HUES64 (cell line): ENCODE data around the gene CTRB1.

Source experiments
- H3K27ac ChIP-seq: 2 replicates; pipeline ENCODE4 v1.7.0; 2013; ENCODE audit warnings: low read depth, low read length, inconsistent platforms
- H3K27me3 ChIP-seq: 2 replicates; pipeline ENCODE4 v1.6.1; 2013; ENCODE audit warnings: mild to moderate bottlenecking, low read length; ENCODE audit not compliant: insufficient read depth
- H3K36me3 ChIP-seq: 2 replicates; pipeline ENCODE4 v1.6.1; 2013; ENCODE audit warnings: mild to moderate bottlenecking, low read length; ENCODE audit not compliant: insufficient read depth
- H3K4me1 ChIP-seq: 2 replicates; pipeline ENCODE4 v1.6.1; 2013; ENCODE audit warnings: mild to moderate bottlenecking, low read length, moderate library complexity; ENCODE audit not compliant: insufficient read depth
- H3K4me3 ChIP-seq: 2 replicates; pipeline ENCODE4 v1.5.1; 2013; ENCODE audit warnings: mild to moderate bottlenecking, low read length, moderate library complexity
- H3K9ac ChIP-seq: 2 replicates; pipeline ENCODE4 v1.6.1; 2013; ENCODE audit warnings: mild to moderate bottlenecking, low read depth, low read length
- H3K9me3 ChIP-seq: 2 replicates; pipeline ENCODE4 v1.6.1; 2013; ENCODE audit warnings: low read depth, low read length; ENCODE audit not compliant: insufficient read depth
- WGBS: fragments of 150-250, 120-280 bp; methylation state at CpG from one replicate; pipeline ENCODE4 v1.1.7; 2013; ENCODE audit warnings: missing lambda C conversion rate; 5-methylcytosine and 5-hydroxymethylcytosine counted together

CTRB1 gene

DNA sequence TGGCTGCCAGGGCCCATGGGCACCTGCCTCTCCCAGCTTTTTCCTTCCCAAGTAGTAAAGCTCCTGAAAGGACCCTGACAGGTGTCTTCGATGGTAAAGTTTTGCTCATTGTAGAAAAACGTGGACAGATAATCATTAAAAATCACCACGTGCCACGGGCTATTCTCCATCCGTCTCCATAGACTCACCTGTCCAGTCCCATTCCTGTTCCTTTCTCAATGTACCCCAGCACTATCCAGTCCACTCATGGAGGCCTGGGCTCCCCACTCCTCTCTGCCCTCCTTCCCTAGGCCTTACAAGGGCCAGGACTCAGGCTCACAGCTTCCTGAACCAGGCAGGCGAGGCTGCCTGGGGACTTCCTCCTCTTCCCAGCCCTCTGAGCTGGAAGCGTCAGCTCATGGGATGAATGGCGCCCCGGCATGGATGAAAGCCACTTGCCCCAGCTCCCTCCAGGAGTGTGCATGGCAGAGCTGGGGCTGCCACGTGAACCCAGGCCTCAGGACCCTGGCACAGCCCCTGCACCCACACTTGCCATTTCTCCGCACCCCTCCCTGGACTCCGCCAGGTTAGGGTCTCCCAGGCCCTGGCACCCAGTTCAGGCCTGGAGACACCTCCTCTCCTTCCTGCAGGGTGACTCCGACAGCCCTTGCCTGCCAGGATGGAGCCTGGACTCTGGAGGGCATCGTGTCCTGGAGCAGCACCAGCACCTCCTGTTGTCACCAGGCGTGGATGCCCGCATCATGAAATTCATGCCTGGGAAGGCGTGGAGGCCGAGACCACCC lies 8.8 kb downstream of the CTRB1 start:
- no peak overlapping the region for H3K4me3 ChIP-seq
- H3K9me3 ChIP-seq, result no peaks in the 10 kb centered on the region
- no peak overlapping the region for H3K9ac ChIP-seq
- WGBS, result 94% methylated on average over 18 of the region's 18 CpGs
- peaks cover 38% of the 10 kb centered on the region for H3K36me3 ChIP-seq
- no peaks in the 10 kb centered on the region for H3K27me3 ChIP-seq
- H3K4me1 ChIP-seq, result no peaks in the 10 kb centered on the region
- no peak overlapping the region for H3K27ac ChIP-seq

DNA sequence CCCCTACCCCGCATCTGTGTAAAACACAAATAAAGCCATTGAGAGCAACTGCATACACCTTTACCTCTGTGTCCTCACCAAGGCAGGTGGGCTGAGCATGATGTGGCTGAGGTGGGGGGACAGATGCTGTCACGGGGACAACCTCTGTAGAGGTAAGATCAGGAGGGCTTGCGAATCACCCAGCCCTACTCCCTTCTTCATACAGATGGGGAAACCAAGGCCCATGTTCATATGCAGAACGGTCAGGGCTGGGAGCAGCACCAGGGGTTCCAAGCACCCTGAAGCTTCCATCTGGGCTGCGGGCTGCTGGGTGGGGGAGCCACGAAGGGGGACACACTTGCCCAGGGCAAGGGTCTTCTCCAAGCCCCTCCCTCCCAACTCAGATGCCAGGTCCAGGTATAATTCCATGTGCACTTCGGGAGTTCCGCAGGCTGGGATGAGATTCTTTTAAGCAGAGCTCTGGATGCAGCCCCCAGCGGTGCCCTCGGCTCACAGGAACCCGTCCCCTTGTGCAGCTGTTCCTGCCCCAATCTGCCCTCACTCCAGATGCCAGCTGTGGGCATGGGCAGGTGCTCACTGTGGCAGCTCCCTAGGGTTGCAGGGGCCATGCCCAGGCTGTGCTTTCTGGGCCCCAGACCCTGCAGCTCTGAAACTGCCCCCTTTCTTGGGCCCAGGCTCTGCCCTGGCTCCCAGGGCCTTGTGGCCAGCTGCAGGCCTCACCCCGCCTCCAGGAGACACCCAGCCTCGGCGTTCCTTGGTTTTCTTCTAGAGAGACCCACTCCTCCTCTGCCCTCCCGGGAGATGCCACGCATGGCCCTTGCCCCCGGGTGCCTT lies 9.6 kb downstream of the CTRB1 start:
- no peaks in the 10 kb centered on the region for H3K27me3 ChIP-seq
- H3K4me3 ChIP-seq, result no peak overlapping the region
- no peak overlapping the region for H3K27ac ChIP-seq
- no peaks in the 10 kb centered on the region for H3K9me3 ChIP-seq
- peaks cover 46% of the 10 kb centered on the region for H3K36me3 ChIP-seq
- H3K4me1 ChIP-seq, result no peaks in the 10 kb centered on the region
- WGBS, result 93% methylated on average over 16 of the region's 17 CpGs
- no peak overlapping the region for H3K9ac ChIP-seq

GRCh38 chr16:75229172-75230031 lies 10.6 kb downstream of the CTRB1 start:
- Histone ChIP-seq H3K9me3 (no peaks in the 10 kb centered on the region), H3K4me1 (no peaks in the 10 kb centered on the region), H3K27me3 (no peaks in the 10 kb centered on the region), H3K9ac (no peak overlapping the region), H3K4me3 (no peak overlapping the region), H3K36me3 (peaks cover 51% of the 10 kb centered on the region), H3K27ac (no peak overlapping the region)
- WGBS, result 96% methylated on average over 48 of the region's 48 CpGs

DNA sequence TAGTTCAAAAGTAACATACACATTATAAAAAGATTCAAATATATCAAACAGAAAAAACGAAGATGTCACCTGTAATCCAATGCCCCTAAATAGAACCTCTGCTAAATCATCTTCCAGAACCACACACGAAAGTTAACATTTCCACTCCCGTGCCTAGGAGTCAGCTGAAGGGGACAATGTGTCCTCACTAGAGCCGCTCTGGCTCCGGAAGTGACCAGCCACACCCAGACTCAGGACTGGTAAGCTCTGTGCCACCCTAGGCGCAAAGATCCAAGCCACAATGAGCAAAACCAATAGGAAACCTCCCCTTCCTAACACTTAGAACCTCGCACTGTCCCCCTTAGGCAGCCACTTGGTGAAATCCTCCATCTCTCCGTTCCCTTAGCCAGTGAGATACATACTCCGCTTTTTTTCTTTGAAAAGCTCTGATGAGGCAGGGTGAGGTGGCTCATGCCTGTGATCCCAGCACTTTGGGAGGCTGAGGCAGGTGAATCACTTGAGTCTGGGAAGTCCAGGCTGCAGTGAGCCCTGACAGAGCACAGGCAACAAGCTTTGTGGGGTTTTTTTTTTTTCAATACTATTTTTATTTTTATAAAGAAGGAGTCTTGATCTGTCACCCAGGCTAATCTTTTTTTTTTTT lies 11.8 kb downstream of the CTRB1 start:
- Histone ChIP-seq H3K27me3 (no peaks in the 10 kb centered on the region), H3K9me3 (no peaks in the 10 kb centered on the region), H3K27ac (no peak overlapping the region), H3K9ac (no peak overlapping the region), H3K36me3 (peaks cover 62% of the 10 kb centered on the region), H3K4me1 (no peaks in the 10 kb centered on the region), H3K4me3 (no peak overlapping the region)
- 95% methylated on average over 9 of the region's 9 CpGs for WGBS

DNA sequence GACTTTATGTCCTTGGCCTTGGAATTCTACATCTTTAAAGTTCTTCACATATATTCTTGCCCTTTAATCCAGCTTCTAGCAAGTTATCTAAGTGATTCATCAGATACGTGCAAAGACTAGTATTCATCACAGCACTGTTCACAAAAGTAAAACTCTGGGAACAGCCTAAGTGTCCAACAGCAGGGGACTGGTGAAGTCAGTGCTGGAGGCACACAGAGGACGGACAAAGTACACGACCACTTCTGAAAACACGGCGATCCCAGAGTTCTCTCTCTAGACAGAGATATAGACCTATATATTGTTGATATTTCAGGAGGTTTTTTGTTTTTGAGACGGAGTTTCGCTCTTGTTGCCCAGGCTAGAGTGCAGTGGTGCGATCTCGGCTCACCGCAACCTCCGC lies 12.8 kb downstream of the CTRB1 start:
- Histone ChIP-seq H3K27ac (no peak overlapping the region), H3K4me1 (no peaks in the 10 kb centered on the region), H3K9ac (no peak overlapping the region), H3K36me3 (peaks cover 72% of the 10 kb centered on the region), H3K27me3 (no peaks in the 10 kb centered on the region), H3K4me3 (no peak overlapping the region), H3K9me3 (no peaks in the 10 kb centered on the region)
- 94% methylated on average over 10 of the region's 11 CpGs for WGBS

GRCh38 chr16:75233611-75233938 lies 14.8 kb downstream of the CTRB1 start:
- Histone ChIP-seq H3K9me3 (no peaks in the 10 kb centered on the region), H3K4me1 (no peaks in the 10 kb centered on the region), H3K27ac (no peak overlapping the region), H3K4me3 (no peak overlapping the region), H3K9ac (no peak overlapping the region), H3K27me3 (no peaks in the 10 kb centered on the region), H3K36me3 (peaks cover 75% of the 10 kb centered on the region)
- WGBS, result 87% methylated on average over 7 of the region's 7 CpGs

GRCh38 chr16:75234856-75235696 lies 16.3 kb downstream of the CTRB1 start:
- H3K36me3 ChIP-seq, result peaks cover 70% of the 10 kb centered on the region
- 96% methylated on average over 48 of the region's 48 CpGs for WGBS
- H3K27ac ChIP-seq, result 0 out of 2 replicates have a peak overlapping the region, but pooled peaks have one; percentile 13
- peaks cover 4% of the 10 kb centered on the region; the same call in 1 of the 2 replicates for H3K4me1 ChIP-seq
- no peak overlapping the region for H3K4me3 ChIP-seq
- H3K9ac ChIP-seq, result no peak overlapping the region
- no peaks in the 10 kb centered on the region for H3K27me3 ChIP-seq
- H3K9me3 ChIP-seq, result no peaks in the 10 kb centered on the region

DNA sequence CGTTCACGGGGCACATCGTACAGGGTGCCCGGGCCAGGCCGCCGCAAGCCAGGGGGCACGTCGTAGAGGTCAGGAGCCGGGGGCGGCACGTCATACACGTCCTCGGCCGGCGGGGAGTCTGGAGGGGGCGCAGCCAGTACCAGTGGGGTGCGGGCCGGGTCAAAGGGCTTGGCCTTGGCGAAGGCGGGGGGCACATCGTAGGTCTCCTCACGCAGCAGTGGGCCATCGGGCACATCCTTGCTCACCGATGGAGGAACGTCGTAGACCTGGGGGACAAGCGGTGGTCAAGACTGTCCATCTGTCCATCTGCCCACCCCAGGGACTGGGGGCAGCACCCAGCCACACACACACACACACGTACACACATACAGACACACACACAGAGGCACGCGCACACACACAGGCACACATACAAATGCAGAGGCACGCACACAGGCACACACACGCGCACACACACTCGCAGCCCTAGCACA lies 17.0 kb downstream of the CTRB1 start:
- Histone ChIP-seq H3K9ac (no peak overlapping the region), H3K9me3 (no peaks in the 10 kb centered on the region), H3K4me1 (peaks cover 4% of the 10 kb centered on the region; the same call in 1 of the 2 replicates), H3K27me3 (no peaks in the 10 kb centered on the region), H3K4me3 (no peak overlapping the region), H3K27ac (no peak overlapping the region), H3K36me3 (peaks cover 69% of the 10 kb centered on the region)
- WGBS, result 96% methylated on average over 34 of the region's 34 CpGs

- 91% methylated on average over 7 of the region's 7 CpGs for WGBS
- H3K4me3 ChIP-seq, result no peak overlapping the region
- no peak overlapping the region for H3K9ac ChIP-seq
- H3K27ac ChIP-seq, result no peak overlapping the region
- no peaks in the 10 kb centered on the region for H3K9me3 ChIP-seq
- peaks cover 70% of the 10 kb centered on the region for H3K36me3 ChIP-seq
- peaks cover 4% of the 10 kb centered on the region; the same call in 1 of the 2 replicates for H3K4me1 ChIP-seq
- no peaks in the 10 kb centered on the region for H3K27me3 ChIP-seq
Measured at GRCh38 chr16:75236232-75236631, 17.4 kb downstream of the CTRB1 start.
